IPS-18a (cell line): ENCODE measurements around the gene PDS5A.
A peak's percentile ranks its signal among the peaks of the same experiment; 100 is the strongest.

ENCODE experiments used
- H3K27ac ChIP-seq: one replicate; pipeline ENCODE4 v1.5.1; 2013; ENCODE audit warnings: low read length
- H3K27me3 ChIP-seq: one replicate; pipeline ENCODE4 v1.6.1; 2013; ENCODE audit warnings: mild to moderate bottlenecking, low read length; ENCODE audit not compliant: control insufficient read depth, insufficient read depth
- H3K36me3 ChIP-seq: one replicate; pipeline ENCODE4 v1.6.1; 2013; ENCODE audit warnings: low read depth, low read length; ENCODE audit not compliant: control insufficient read depth
- H3K4me1 ChIP-seq: one replicate; pipeline ENCODE4 v1.6.1; 2013; ENCODE audit warnings: low read depth, low read length; ENCODE audit not compliant: control insufficient read depth
- H3K4me3 ChIP-seq: one replicate; pipeline ENCODE4 v1.5.1; 2013; ENCODE audit warnings: low read length
- H3K9ac ChIP-seq: one replicate; pipeline ENCODE4 v1.6.1; 2013; ENCODE audit warnings: mild to moderate bottlenecking, low read length, moderate library complexity
- H3K9me3 ChIP-seq: one replicate; pipeline ENCODE4 v1.6.1; 2013; ENCODE audit warnings: low read depth, low read length; ENCODE audit not compliant: control insufficient read depth

PDS5A gene

DNA sequence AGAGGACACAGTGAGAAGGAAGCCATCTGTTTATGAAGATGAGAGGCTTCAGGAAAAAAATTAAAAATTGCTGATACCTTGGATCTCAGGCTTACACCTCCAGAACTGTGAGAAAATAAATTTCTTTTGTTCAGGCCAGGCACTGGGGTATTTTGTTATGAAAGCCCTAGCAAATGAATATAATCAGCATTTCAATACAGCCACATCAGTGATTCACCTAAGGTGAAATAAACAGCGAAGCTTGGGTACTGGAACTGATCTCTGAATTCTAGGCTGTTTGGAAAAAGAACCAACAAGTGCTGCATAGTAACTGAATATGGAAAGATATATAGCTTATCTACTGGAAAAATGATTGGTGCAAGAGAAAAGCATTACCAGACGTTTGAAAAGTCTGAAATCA, 88.5 kb downstream of the PDS5A start:
- Histone ChIP-seq H3K9me3 (no peaks in the 10 kb centered on the region), H3K9ac (no peak overlapping the region), H3K27ac (peak overlapping the region; percentile 22), H3K4me3 (peak overlapping the region; percentile 16), H3K4me1 (peaks cover 15% of the 10 kb centered on the region), H3K27me3 (no peaks in the 10 kb centered on the region), H3K36me3 (peaks cover 11% of the 10 kb centered on the region)

DNA sequence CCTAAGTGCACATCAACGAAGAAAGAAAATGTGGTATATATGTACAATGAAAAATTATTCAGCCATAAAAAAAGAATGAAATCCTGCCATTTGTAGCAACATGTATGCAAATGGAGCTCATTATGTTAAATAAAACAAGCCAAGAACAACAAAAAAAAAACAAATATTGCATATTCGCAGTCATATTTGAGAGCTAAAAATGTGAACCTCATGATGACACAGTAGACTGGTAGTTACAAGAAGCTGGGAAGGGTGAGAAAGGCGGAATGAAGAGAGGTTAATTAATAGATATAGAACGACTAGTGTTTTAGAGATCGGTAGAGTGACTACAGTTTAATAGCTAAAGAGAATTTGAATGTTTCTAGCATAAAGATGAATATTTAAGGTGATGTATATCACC, 89.2 kb downstream of the PDS5A start:
- H3K27ac ChIP-seq: no peak overlapping the region
- H3K4me1 ChIP-seq: peaks cover 15% of the 10 kb centered on the region
- no peaks in the 10 kb centered on the region for H3K27me3 ChIP-seq
- no peak overlapping the region for H3K4me3 ChIP-seq
- H3K36me3 ChIP-seq: peaks cover 9% of the 10 kb centered on the region
- H3K9ac ChIP-seq: no peak overlapping the region
- H3K9me3 ChIP-seq: no peaks in the 10 kb centered on the region

DNA sequence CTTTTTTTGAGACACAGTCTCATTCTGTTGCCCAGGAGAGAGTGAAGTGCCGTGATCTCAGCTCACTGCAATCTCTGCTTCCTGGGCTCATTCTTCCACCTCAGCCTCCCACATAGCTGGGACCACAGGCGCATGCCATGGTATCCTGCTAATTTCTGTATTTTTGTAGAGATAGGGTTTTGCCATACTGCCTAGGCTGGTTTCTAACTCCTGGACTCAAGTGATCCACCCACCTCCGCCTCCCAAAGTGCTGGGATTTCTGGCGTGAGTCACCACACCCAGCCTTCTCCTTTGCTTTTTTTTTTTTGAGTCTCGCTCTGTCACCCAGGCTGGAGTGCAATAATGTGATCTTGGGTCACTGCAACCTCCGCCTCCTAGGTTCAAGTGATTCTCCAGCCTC, 94.1 kb downstream of the PDS5A start:
- H3K9ac ChIP-seq: no peak overlapping the region
- H3K27me3 ChIP-seq: no peaks in the 10 kb centered on the region
- no peak overlapping the region for H3K27ac ChIP-seq
- peaks cover 2% of the 10 kb centered on the region for H3K4me1 ChIP-seq
- H3K4me3 ChIP-seq: no peak overlapping the region
- H3K9me3 ChIP-seq: no peaks in the 10 kb centered on the region
- H3K36me3 ChIP-seq: peaks cover 30% of the 10 kb centered on the region

DNA sequence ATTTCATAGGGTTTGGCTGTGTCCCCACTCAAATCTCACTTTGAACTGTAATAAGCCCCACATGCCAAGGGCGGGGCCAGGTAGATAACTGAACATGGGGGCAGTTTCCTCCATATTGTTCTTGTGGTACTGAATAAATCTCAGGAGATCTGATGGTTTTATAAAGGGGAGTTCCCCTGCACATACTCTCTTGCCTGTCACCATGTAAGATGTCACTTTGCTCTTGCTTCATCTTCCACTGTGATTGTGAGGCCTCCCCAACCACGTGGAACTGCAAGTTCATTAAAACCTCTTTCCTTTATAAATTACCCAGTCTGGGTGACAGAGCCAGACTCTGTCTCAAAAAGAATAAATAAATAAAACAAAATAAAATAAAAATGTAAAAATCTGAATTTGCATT, 95.9 kb downstream of the PDS5A start:
- no peaks in the 10 kb centered on the region for H3K9me3 ChIP-seq
- H3K4me3 ChIP-seq: no peak overlapping the region
- H3K9ac ChIP-seq: no peak overlapping the region
- peaks cover 35% of the 10 kb centered on the region for H3K36me3 ChIP-seq
- H3K27me3 ChIP-seq: no peaks in the 10 kb centered on the region
- no peak overlapping the region for H3K27ac ChIP-seq
- H3K4me1 ChIP-seq: no peaks in the 10 kb centered on the region

DNA sequence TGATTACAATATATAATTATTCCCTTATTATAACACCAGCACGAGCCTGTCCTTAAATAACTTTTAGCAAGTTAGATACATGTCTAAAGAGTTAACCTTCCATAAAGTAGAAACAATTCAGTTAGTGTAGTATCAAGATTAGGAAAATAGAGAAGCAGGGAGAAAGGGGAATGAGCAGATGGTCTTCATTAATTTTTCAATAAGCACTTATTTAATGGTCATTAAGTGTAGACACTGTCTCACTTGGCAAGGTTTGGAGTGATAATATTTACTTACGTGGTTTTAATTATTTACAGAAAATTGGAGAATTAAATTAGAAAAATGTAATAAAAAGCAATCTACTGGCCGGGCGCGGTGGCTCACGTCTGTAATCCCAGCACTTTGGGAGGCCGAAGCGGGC, 99.7 kb downstream of the PDS5A start:
- no peaks in the 10 kb centered on the region for H3K4me1 ChIP-seq
- no peak overlapping the region for H3K9ac ChIP-seq
- H3K4me3 ChIP-seq: no peak overlapping the region
- no peaks in the 10 kb centered on the region for H3K9me3 ChIP-seq
- no peaks in the 10 kb centered on the region for H3K27me3 ChIP-seq
- no peak overlapping the region for H3K27ac ChIP-seq
- H3K36me3 ChIP-seq: peaks cover 64% of the 10 kb centered on the region

DNA sequence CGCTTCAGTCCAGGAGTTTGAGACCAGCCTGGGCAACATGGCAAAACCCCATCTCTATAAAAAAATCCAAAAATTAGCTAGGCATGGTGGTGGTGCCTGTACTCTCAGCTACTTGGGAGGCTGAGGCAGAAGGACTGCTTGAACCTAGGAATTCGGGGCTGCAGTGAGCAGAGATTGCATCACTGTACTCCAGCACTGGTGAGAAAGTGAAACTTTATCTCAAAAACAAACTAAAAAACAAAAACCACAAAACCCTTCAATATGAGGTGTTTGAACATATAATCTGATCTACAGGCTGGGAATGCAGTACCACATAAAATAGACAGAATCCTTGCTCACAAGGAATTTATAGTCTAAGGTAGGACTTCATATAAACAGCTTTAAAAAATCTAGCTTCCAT, 103.9 kb downstream of the PDS5A start:
- no peak overlapping the region for H3K9ac ChIP-seq

DNA sequence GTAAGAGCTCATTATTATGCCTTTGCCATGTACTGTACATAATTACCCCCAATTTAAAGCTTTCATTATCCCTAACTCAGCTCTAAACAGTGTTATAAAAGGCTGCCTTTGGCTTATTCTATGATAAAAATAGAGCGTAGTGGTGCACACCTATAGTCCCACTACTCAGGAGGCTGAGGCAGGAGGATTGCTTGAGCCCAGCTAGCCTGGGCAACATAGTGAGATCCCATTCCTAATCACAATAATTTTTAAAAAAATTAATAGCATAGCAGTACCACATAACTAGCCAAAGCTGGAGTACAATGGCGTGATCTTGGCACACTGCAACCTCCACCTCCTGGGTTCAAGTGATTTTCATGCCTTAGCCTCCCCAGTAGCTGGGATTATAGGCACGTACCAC, 112.4 kb downstream of the PDS5A start:
- Histone ChIP-seq H3K4me1 (no peaks in the 10 kb centered on the region), H3K4me3 (no peak overlapping the region), H3K27ac (no peak overlapping the region), H3K27me3 (no peaks in the 10 kb centered on the region), H3K9me3 (no peaks in the 10 kb centered on the region), H3K9ac (no peak overlapping the region), H3K36me3 (peaks cover 50% of the 10 kb centered on the region)

More for the DNA sequence above, 103.9 kb downstream of the PDS5A start:
- no peaks in the 10 kb centered on the region for H3K9me3 ChIP-seq
- H3K4me3 ChIP-seq: no peak overlapping the region
- no peak overlapping the region for H3K27ac ChIP-seq
- H3K36me3 ChIP-seq: peaks cover 66% of the 10 kb centered on the region
- H3K4me1 ChIP-seq: no peaks in the 10 kb centered on the region
- no peaks in the 10 kb centered on the region for H3K27me3 ChIP-seq

DNA sequence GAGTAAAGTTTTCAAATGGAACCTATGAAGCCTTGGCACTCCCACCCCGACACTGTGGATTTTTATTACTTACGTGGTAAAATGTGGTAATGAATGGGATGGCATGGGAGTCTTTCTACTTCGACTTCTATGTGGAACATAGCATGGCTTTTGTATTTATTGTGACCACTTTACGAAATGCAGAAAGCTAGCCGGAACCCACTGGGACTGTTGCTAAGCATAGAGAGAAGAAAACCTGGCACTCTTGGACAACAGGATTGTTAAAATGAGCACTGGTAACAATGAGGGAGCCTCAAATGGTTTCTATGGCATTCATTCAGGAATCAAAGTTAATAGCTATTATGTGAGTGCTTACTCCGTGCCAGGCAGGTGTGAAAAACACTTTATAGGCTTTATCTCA, 113.3 kb downstream of the PDS5A start:
- no peaks in the 10 kb centered on the region for H3K27me3 ChIP-seq
- no peak overlapping the region for H3K9ac ChIP-seq
- H3K4me1 ChIP-seq: no peaks in the 10 kb centered on the region
- no peak overlapping the region for H3K4me3 ChIP-seq
- H3K36me3 ChIP-seq: peaks cover 54% of the 10 kb centered on the region
- no peak overlapping the region for H3K27ac ChIP-seq
- no peaks in the 10 kb centered on the region for H3K9me3 ChIP-seq

DNA sequence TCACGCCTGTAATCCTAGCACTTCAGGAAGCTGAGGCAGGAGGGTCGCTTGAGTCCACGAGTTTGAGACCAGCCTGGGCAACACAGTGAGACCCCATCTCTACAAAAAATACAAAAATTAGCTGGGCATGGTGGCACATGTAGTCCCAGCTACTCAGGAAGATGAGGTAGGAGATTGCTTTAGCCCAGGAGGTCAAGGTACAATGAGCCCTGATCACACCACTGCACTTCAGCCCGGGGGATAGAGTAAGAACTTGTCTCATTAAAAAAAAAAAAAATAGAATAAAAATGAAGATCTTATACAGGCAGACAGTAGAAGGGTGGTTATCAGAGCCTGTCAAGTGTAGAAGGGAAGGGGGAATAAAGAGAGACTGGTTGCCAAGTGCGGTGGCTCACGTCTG, 116.9 kb downstream of the PDS5A start:
- no peak overlapping the region for H3K27ac ChIP-seq

DNA sequence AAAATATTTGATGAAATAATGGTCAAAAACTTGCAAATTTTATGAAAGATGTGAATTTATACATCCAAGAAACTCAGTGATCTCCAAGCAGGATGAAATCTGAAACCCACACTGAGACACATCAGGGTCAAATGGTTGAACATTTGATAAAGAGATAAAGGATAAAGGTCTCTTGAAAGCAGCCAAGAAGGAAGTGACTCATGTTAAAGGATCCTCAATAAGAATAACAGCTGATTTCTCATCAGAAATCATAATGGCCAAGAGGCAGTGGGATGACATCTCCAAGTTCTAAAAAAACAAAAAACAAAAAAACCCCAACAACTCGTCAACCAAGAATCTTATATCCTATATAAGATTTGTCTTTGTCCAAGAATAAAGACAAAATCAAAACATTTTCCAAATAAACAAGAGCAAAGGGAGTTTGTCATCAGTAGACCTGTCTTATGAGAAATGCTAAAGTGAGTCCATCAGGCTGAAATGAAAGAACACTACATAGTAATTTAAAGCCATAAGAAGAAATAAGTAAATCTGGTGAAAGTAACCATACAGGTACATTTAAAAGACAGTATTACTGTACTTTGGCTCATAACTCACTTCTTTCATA, 121.7 kb downstream of the PDS5A start:
- H3K27ac ChIP-seq: no peak overlapping the region
- H3K4me1 ChIP-seq: no peaks in the 10 kb centered on the region
- no peak overlapping the region for H3K4me3 ChIP-seq
- H3K36me3 ChIP-seq: peaks cover 29% of the 10 kb centered on the region
- H3K9me3 ChIP-seq: no peaks in the 10 kb centered on the region
- H3K27me3 ChIP-seq: no peaks in the 10 kb centered on the region
- no peak overlapping the region for H3K9ac ChIP-seq

More for the DNA sequence above, 116.9 kb downstream of the PDS5A start:
- Histone ChIP-seq H3K9ac (no peak overlapping the region), H3K9me3 (no peaks in the 10 kb centered on the region), H3K27me3 (no peaks in the 10 kb centered on the region), H3K4me1 (no peaks in the 10 kb centered on the region), H3K4me3 (no peak overlapping the region), H3K36me3 (peaks cover 41% of the 10 kb centered on the region)

DNA sequence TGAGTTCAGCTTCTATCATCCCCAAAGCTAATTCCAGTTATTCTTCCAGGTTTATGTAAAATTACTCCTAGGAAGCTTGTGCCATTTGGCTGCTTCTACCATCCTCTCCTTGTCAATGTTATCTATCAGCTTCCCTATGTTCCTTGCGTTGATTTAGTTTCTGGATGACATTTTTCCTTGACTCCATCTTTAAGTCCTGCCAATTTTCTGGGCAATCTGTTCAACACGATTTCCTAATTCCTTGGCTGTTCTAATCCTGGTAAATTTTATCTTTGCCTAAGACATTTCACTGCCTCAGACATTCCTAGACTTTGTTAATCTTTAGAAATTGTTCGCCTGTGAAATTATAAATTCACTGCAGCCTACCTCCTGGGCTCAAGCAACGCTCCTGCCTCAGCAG, 125.1 kb downstream of the PDS5A start:
- Histone ChIP-seq H3K9me3 (no peaks in the 10 kb centered on the region), H3K27me3 (no peaks in the 10 kb centered on the region), H3K27ac (no peak overlapping the region), H3K4me3 (no peak overlapping the region), H3K4me1 (no peaks in the 10 kb centered on the region), H3K36me3 (peaks cover 30% of the 10 kb centered on the region), H3K9ac (no peak overlapping the region)

DNA sequence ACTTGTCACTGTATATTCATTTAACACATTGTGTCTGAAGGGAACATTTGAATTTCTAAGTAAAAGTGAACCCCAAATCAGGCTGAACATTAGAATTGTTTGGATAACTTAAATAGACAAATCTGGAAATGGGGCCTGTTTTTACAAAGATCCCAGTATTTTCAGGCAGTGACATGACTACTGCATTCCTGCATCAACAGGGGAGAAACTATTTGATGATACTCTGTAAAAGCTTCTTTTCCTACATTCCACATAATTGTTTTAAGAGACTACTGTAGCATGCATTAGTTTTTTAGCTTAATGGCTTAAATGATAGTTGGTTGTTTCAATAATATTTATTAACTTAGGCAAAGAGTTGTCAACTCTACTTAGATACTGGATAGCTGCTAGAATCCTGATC, 127.0 kb downstream of the PDS5A start:
- Histone ChIP-seq H3K4me3 (no peak overlapping the region), H3K9me3 (no peaks in the 10 kb centered on the region), H3K27ac (no peak overlapping the region), H3K36me3 (peaks cover 42% of the 10 kb centered on the region), H3K9ac (no peak overlapping the region), H3K27me3 (no peaks in the 10 kb centered on the region), H3K4me1 (no peaks in the 10 kb centered on the region)
